Psoas muscle (tissue), 8 donors: Measurements from ENCODE around the gene TMEM203. TPM values are rescaled to one million over a fixed set of nuclear protein-coding genes. Genes with fewer than 3 reads are reported as not detected.

Experiments
- ATAC-seq, 4 donors: fragments of 200-7000 bp; cut with Tn5 transposase; one replicate each; pipeline ENCODE4 v1.9.1; 2020; ENCODE audit warnings: moderate library complexity in 3 of 4, mild to moderate bottlenecking in 2 of 4
- DNase-seq, 2 donors: peaks; one replicate each; pipeline ENCODE4 v3.0.0-alpha.2; 2020
- H3K27ac ChIP-seq: fragments of 200-600 bp; one replicate; pipeline ENCODE4 v1.8.0; 2022
- H3K27me3 ChIP-seq, 3 donors: fragments of 200-600 bp in 1 of 3; one replicate each; pipeline versions ENCODE4 v1.6.1 to v1.8.0; 2013 to 2022; ENCODE audit warnings: low read length in 2 of 3, mild to moderate bottlenecking in 2 of 3, moderate library complexity in 1 of 3; ENCODE audit not compliant: insufficient read depth in 3 of 3
- H3K36me3 ChIP-seq, 2 donors: fragments of 200-600 bp in 1 of 2; one replicate each; pipeline versions ENCODE4 v1.6.1 to v1.8.0; 2013 to 2022; ENCODE audit warnings: low read depth in 1 of 2, mild to moderate bottlenecking in 1 of 2, moderate library complexity in 1 of 2; ENCODE audit not compliant: insufficient read depth in 1 of 2
- H3K4me1 ChIP-seq: fragments of 200-600 bp; one replicate; pipeline ENCODE4 v1.8.0; 2022
- H3K4me3 ChIP-seq: fragments of 200-600 bp; one replicate; pipeline ENCODE4 v1.8.0; 2022; ENCODE audit warnings: mild to moderate bottlenecking
- H3K9me3 ChIP-seq: fragments of 200-600 bp; one replicate; pipeline ENCODE4 v1.8.0; 2022
- CTCF ChIP-seq: fragments of 200-600 bp; IDR thresholded peaks from one replicate; pipeline ENCODE4 v1.8.0; 2022; ENCODE audit warnings: antibody characterized with exemption
- whole genome bisulfite sequencing, 3 donors: extraction: QIAGEN DNeasy Blood & Tissue Kit; methylation state at CpG; one replicate each; pipeline versions ENCODE4 v1.1.6 to v1.1.7; 2013; 5-methylcytosine and 5-hydroxymethylcytosine counted together
- intact Hi-C, 2 donors: fragments of 100-400 bp; cut with DNase I; formaldehyde crosslinking; loops; one replicate each; pipeline versions ENCODE4 v1.11.0 to v1.14.2; 2022
- polyA plus RNA-seq, 3 donors: library from polyadenylated mRNA; stranded (reverse); fragments of 200-250 nt; gene quantifications; one replicate each; pipeline ENCODE4 v1.2.3, GENCODE V29; 2013
- total RNA-seq, 4 donors: library from RNA; stranded (reverse); fragmentation: NEBNext Ultra II Directional in 2 of 4; extraction: Animal tissue kit (Norgen Biotek cat#: 25700) in 2 of 4; gene quantifications; one replicate each; pipeline versions ENCODE4 v1.2.1 to v1.2.4, GENCODE V29; 2021 to 2023
- donor health status: healthy with polysubstance abuse.
- donor health status: DM: no; HTN: no; CAD: no; lungs with moderate emphysema.
- donor health status: Bipolar disorder and iron deficiency.
- donor health status: healthy.
- donor health status: DM: yes; HTN: yes; CAD: no.
- donor health status: DM: no; HTN: no; CAD: no.
- donor health status: DM: no; HTN: no; CAD: no.
- donor health status: DM: yes; HTN: yes; CAD: no.

TMEM203 gene
- total and polyA plus RNA-seq, 7 donors, result 30.6 to 71.6 (median 36.9) TPM

GRCh38 chr9:137247916-137248175 is 42.4 kb upstream of the TMEM203 start:
- ATAC-seq, result no peak
- intact Hi-C loops, result no loop called here
- TF ChIP-seq CTCF, result no peak

GRCh38 chr9:137247135-137247915 is 41.9 kb upstream of the TMEM203 start:
- ATAC-seq (peak; percentile 17 to 75 (median 68)), DNase-seq (no peak)
- peaks cover 0 to 17% of the 10 kb centered on the region in 2 donors for H3K36me3 ChIP-seq
- H3K4me1 ChIP-seq, result peaks cover 36% of the 10 kb centered on the region
- no peaks in the 10 kb centered on the region for H3K9me3 ChIP-seq
- intact Hi-C loops, result no loop called here
- H3K4me3 ChIP-seq, result peak overlapping the region; percentile 21
- TF ChIP-seq CTCF, result no peak
- no peaks in the 10 kb centered on the region for H3K27me3 ChIP-seq
- peak overlapping the region; percentile 73 for H3K27ac ChIP-seq
- WGBS, 3 donors, result 30 to 41% (median 38%) methylated on average over 20 of the region's 20 CpGs

More at GRCh38 chr9:137247916-137248175, 42.4 kb upstream of the TMEM203 start:
- Histone ChIP-seq H3K36me3 (peaks cover 0 to 12% of the 10 kb centered on the region in 2 donors), H3K27ac (peak overlapping the region; percentile 73), H3K4me1 (peaks cover 31% of the 10 kb centered on the region), H3K9me3 (no peaks in the 10 kb centered on the region), H3K4me3 (no peak overlapping the region), H3K27me3 (no peaks in the 10 kb centered on the region)
- 75 to 81% (median 80%) methylated on average over 6 of the region's 6 CpGs for WGBS, 3 donors
- no peak for DNase-seq

- no peak overlapping the region for H3K27ac ChIP-seq
- 88 to 90% (median 88%) methylated on average over 25 of the region's 25 CpGs for WGBS, 3 donors
- TF ChIP-seq CTCF, result no peak
- ATAC-seq (no peak), DNase-seq (no peak)
- H3K27me3 ChIP-seq, result no peaks in the 10 kb centered on the region
- H3K9me3 ChIP-seq, result no peaks in the 10 kb centered on the region
- intact Hi-C loops, result no loop called here
- peaks cover 0 to 23% of the 10 kb centered on the region in 2 donors for H3K36me3 ChIP-seq
- peaks cover 40% of the 10 kb centered on the region for H3K4me1 ChIP-seq
- H3K4me3 ChIP-seq, result no peak overlapping the region
Measured at GRCh38 chr9:137245450-137246421, 40.3 kb upstream of the TMEM203 start.

- H3K36me3 ChIP-seq, result peaks cover 0 to 23% of the 10 kb centered on the region in 2 donors
- DNase-seq, result no peak
- intact Hi-C loops, result no loop called here
- H3K4me3 ChIP-seq, result no peak overlapping the region
- ATAC-seq, result no peak
- H3K27me3 ChIP-seq, result no peaks in the 10 kb centered on the region
- 62 to 66% (median 65%) methylated on average over 30 to 36 of the region's 36 CpGs for WGBS, 3 donors
- no peaks in the 10 kb centered on the region for H3K9me3 ChIP-seq
- peak overlapping the region; percentile 58 for H3K27ac ChIP-seq
- H3K4me1 ChIP-seq, result peaks cover 40% of the 10 kb centered on the region
- TF ChIP-seq CTCF, result no peak
Measured at GRCh38 chr9:137244486-137245449, 39.3 kb upstream of the TMEM203 start.
